ENCODE measurements around the gene NR6A1. TPM values are rescaled to one million over a fixed set of nuclear protein-coding genes. Genes with fewer than 3 reads are reported as not detected.

NR6A1 gene
- total and polyA plus RNA-seq, 2 of the 8 experiments (the other 6 are each of a cell fraction or from before 2014, with no cell fraction given) = 93.2 to 237 TPM

DNA sequence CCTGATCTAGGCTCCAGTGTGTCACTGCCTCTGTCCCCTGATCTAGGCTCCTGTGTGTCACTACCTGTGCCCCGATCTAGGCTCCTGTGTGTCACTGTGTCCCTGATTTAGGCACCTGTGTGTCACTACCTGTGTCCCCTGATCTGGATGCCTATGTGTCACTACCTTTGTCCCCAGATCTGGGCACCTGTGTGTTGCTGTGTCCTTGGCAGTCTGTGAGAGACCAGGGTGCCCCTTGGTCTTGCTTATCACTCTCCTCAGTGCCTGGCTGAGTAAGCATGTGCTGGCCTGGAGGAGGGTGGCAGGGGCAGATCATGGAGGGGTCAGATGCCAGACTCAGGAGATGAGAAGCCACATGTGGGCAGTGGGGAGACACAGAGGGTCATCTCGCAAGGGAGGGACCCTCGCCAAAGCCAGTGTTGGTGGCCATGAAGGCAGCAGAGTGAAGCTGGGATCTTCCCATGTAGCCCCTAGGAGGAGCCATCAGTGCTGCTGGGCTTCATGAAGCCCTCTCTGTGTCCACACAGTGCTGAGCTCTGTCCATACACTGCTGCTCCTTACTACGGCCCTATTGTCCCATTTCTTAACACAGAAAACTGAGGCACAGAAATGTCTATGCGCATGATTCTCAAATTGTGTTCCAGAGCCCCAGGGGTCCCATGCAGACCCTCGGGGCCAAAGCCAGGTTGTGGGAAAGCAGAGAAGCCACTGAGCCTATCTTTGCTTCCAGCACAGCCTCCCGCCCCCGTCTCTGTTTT is 21.3 kb upstream of the NR6A1 start (continued):
- TF ChIP-seq, protein P1, sequence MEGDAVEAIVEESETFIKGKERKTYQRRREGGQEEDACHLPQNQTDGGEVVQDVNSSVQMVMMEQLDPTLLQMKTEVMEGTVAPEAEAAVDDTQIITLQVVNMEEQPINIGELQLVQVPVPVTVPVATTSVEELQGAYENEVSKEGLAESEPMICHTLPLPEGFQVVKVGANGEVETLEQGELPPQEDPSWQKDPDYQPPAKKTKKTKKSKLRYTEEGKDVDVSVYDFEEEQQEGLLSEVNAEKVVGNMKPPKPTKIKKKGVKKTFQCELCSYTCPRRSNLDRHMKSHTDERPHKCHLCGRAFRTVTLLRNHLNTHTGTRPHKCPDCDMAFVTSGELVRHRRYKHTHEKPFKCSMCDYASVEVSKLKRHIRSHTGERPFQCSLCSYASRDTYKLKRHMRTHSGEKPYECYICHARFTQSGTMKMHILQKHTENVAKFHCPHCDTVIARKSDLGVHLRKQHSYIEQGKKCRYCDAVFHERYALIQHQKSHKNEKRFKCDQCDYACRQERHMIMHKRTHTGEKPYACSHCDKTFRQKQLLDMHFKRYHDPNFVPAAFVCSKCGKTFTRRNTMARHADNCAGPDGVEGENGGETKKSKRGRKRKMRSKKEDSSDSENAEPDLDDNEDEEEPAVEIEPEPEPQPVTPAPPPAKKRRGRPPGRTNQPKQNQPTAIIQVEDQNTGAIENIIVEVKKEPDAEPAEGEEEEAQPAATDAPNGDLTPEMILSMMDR (IDR thresholded peaks at IDR 0.05; ENCODE audit: control extremely low read depth in 1 of 3, insufficient read depth in 1 of 3, low read depth in 1 of 3, low read length in 3 of 3) = peak in 2 of 3 experiments; percentile 19 to 23; a peak in 2 of 4 replicates

Measured in H1 (cell line).